Loucy (cell line): ENCODE measurements around the gene DNASE2.

Experiments used
- H2AFZ ChIP-seq: fragments of 200-600 bp; sonication (generic); 2 replicates; pipeline ENCODE4 v1.6.0; 2016; ENCODE audit warnings: antibody characterized with exemption, mild to moderate bottlenecking, low read length, moderate library complexity
- H3F3A ChIP-seq: fragments of 200-600 bp; 2 replicates; pipeline ENCODE4 v1.6.0; 2016; ENCODE audit warnings: antibody characterized with exemption, low read depth, mild to moderate bottlenecking
- H3K27me3 ChIP-seq: fragments of 200-600 bp; sonication (generic); 2 replicates; pipeline ENCODE4 v1.6.1; 2014; ENCODE audit warnings: low read length, mild to moderate bottlenecking; ENCODE audit not compliant: insufficient read depth, poor library complexity, severe bottlenecking
- H3K36me3 ChIP-seq: fragments of 200-600 bp; sonication (generic); 2 replicates; pipeline ENCODE4 v1.6.1; 2016; ENCODE audit warnings: low read length; ENCODE audit not compliant: insufficient read depth
- H3K4me1 ChIP-seq: fragments of 200-600 bp; sonication (generic); 2 replicates; pipeline ENCODE4 v1.5.1; 2014; ENCODE audit warnings: low read length, mild to moderate bottlenecking; ENCODE audit not compliant: insufficient read depth, poor library complexity, severe bottlenecking
- H3K4me2 ChIP-seq: fragments of 200-600 bp; sonication (generic); 2 replicates; pipeline ENCODE4 v1.6.0; 2014; ENCODE audit warnings: antibody characterized with exemption, low read length, low read depth, mild to moderate bottlenecking; ENCODE audit not compliant: poor library complexity, severe bottlenecking
- H3K4me3 ChIP-seq: fragments of 200-600 bp; sonication (generic); 2 replicates; pipeline ENCODE4 v1.5.1; 2014; ENCODE audit warnings: low read length, mild to moderate bottlenecking, mixed read lengths; ENCODE audit not compliant: poor library complexity, severe bottlenecking
- H3K79me2 ChIP-seq: fragments of 200-600 bp; sonication (generic); 2 replicates; pipeline ENCODE4 v1.6.1; 2014; ENCODE audit warnings: low read length; ENCODE audit not compliant: insufficient read depth
- H3K9ac ChIP-seq: fragments of 200-600 bp; sonication (generic); 2 replicates; pipeline ENCODE4 v1.6.0; 2014; ENCODE audit warnings: mild to moderate bottlenecking, low read depth, low read length, moderate library complexity; ENCODE audit not compliant: poor library complexity, severe bottlenecking
- H3K9me2 ChIP-seq: fragments of 200-600 bp; sonication (generic); replicated peaks from 2 replicates; pipeline ENCODE4 v1.6.1; 2016; ENCODE audit warnings: low read depth, low read length, mixed read lengths
- H3K9me3 ChIP-seq: fragments of 200-600 bp; sonication (generic); 2 replicates; pipeline ENCODE4 v1.6.1; 2014; ENCODE audit warnings: mild to moderate bottlenecking, antibody characterized with exemption, low read length, low read depth; ENCODE audit not compliant: insufficient read depth
- H4K20me1 ChIP-seq: fragments of 200-600 bp; sonication (generic); 2 replicates; pipeline ENCODE4 v1.6.0; 2014; ENCODE audit warnings: antibody characterized with exemption, low read length, mild to moderate bottlenecking; ENCODE audit not compliant: insufficient read depth, poor library complexity, severe bottlenecking
- EZH2phosphoT487 ChIP-seq: fragments of 200-600 bp; IDR thresholded peaks from 2 replicates; pipeline ENCODE4 v1.6.1; 2018; ENCODE audit warnings: antibody characterized with exemption, mild to moderate bottlenecking, moderate library complexity, borderline replicate concordance
- TF ChIP-seq, protein P1 (sequence below): fragments of 200-600 bp; sonication (generic); conservative IDR thresholded peaks from 2 replicates; pipeline ENCODE4 v1.5.1; 2014; ENCODE audit warnings: mild to moderate bottlenecking, antibody characterized with exemption, low read length

The DNASE2 gene

DNA sequence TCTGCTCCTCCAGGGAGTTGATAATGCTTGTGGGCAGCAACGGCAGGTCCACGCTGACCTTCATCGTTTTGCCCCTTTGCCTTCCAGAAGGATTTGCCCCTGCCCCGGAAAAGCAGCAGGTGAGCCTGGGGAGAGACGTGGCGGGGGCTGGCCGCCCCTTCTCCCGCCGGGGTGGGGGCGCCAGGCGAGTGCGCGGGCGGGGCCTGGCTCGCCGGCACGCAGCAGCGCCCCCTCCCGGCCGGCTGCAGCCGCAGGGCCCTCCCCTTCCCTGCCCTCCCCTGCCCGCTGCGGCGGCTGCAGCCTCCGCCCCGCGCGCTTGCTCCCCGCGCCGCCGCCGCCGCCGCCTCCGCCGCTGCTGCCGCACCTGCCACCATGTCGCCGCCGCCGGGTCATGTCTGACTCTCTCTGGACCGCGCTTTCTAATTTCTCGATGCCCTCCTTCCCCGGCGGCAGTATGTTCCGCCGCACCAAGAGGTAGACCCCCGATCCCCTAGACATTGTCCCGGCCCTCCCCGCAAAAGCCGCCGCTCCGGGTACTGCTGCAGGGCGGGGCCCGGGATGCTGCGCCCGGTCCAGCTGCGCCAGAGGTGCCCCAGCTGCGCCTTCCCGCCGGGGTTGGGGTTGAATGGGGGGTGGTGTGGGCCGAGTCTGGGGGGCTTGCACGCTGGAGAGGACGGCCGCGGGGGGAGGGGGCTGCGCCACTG lies 42.9 kb downstream of the DNASE2 start, which contains the start of gene MAST1:
Gene MAST1 (plus strand): TSS at position 334 of the 704 bp plus-strand sequence. CDS start 58 bp downstream, at position 392.
- Histone ChIP-seq H3K79me2 (peaks cover 28% of the 10 kb centered on the region), H2AFZ (peak within 1 kb of the TSS; percentile 92), H3K9me2 (no peaks in the 10 kb centered on the region), H4K20me1 (peaks cover 26% of the 10 kb centered on the region), H3K4me3 (peak within 1 kb of the TSS; percentile 89), H3F3A (no peaks in the 10 kb centered on the region), H3K4me2 (peak within 1 kb of the TSS; percentile 82), H3K4me1 (peaks cover 26% of the 10 kb centered on the region), H3K9me3 (no peaks in the 10 kb centered on the region), H3K36me3 (no peaks in the 10 kb centered on the region), H3K27me3 (no peaks in the 10 kb centered on the region), H3K9ac (peak within 1 kb of the TSS; percentile 84)
- TF ChIP-seq EZH2phosphoT487: no peak
- TF ChIP-seq, protein P1, sequence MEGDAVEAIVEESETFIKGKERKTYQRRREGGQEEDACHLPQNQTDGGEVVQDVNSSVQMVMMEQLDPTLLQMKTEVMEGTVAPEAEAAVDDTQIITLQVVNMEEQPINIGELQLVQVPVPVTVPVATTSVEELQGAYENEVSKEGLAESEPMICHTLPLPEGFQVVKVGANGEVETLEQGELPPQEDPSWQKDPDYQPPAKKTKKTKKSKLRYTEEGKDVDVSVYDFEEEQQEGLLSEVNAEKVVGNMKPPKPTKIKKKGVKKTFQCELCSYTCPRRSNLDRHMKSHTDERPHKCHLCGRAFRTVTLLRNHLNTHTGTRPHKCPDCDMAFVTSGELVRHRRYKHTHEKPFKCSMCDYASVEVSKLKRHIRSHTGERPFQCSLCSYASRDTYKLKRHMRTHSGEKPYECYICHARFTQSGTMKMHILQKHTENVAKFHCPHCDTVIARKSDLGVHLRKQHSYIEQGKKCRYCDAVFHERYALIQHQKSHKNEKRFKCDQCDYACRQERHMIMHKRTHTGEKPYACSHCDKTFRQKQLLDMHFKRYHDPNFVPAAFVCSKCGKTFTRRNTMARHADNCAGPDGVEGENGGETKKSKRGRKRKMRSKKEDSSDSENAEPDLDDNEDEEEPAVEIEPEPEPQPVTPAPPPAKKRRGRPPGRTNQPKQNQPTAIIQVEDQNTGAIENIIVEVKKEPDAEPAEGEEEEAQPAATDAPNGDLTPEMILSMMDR: peak; percentile 49

DNA sequence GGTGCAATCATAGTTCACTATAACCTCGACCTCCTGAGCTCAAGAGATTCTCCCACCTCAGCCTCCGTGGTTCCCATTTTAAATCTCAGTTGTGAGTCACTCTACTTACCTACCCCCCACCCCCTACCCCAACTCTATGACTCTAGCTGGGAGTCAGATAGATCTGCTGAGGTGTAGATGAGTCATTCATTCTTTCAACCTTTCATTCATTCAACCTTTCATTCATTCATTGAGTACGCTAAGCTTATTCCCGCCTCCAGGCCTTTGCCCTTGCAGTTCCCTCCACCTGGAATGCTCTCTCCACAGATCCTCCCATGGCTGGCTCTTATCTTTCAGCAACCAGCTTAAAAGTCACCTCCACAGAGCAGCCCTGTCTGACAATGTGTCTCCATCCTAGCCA lies 44.0 kb downstream of the DNASE2 start:
- peaks cover 31% of the 10 kb centered on the region for H3K4me1 ChIP-seq
- peak overlapping the region; percentile 75 for H3K4me2 ChIP-seq

DNA sequence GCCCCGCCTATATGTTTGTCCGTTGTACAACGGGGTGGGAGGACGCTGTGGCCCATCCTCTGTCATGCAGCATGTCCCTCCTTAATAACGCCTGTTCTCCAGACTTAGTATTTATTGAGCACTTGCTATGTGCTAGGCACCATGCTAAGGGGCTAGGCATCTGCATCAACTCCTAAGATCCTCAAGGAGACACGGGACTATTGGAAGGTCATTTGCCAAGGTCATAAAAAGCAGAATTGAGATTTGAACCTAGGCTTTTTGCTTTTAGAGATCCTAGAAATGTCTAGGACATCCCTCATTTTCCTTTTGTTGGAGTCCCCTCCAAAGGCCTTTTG lies 44.8 kb downstream of the DNASE2 start:
- Histone ChIP-seq H3K9me3 (no peaks in the 10 kb centered on the region), H3K27me3 (no peaks in the 10 kb centered on the region), H3K79me2 (peaks cover 27% of the 10 kb centered on the region), H3K4me3 (no peak overlapping the region), H3K9ac (no peak overlapping the region), H3K4me1 (peaks cover 31% of the 10 kb centered on the region), H4K20me1 (peaks cover 20% of the 10 kb centered on the region), H3K9me2 (no peaks in the 10 kb centered on the region), H2AFZ (no peak overlapping the region), H3K36me3 (no peaks in the 10 kb centered on the region), H3F3A (no peaks in the 10 kb centered on the region), H3K4me2 (no peak overlapping the region)
- no peak for TF ChIP-seq EZH2phosphoT487
- TF ChIP-seq, protein P1: no peak

More for the DNA sequence above, 44.0 kb downstream of the DNASE2 start:
- Histone ChIP-seq H3F3A (no peaks in the 10 kb centered on the region), H3K4me3 (no peak overlapping the region), H3K9ac (no peak overlapping the region), H2AFZ (no peak overlapping the region), H3K36me3 (no peaks in the 10 kb centered on the region), H3K27me3 (no peaks in the 10 kb centered on the region), H3K9me3 (no peaks in the 10 kb centered on the region), H4K20me1 (peaks cover 21% of the 10 kb centered on the region), H3K79me2 (peaks cover 28% of the 10 kb centered on the region), H3K9me2 (no peaks in the 10 kb centered on the region)
- TF ChIP-seq, protein P1: no peak
- TF ChIP-seq EZH2phosphoT487: no peak
